HFF-Myc (cell line): Measurements from ENCODE around the gene NSD2.

Experiments used
- DNase-seq: peaks from one replicate; pipeline ENCODE4 v3.0.0-alpha.2; 2011; ENCODE audit warnings: low read depth; ENCODE audit errors: extremely low read depth
- H3K4me3 ChIP-seq: replicated peaks from 2 replicates; pipeline ENCODE4 v1.5.1; 2011; ENCODE audit warnings: low read depth, mild to moderate bottlenecking, control low read depth, low read length
- TF ChIP-seq, protein P1 (sequence below): IDR thresholded peaks from 2 replicates; pipeline ENCODE4 v1.5.1; 2012; ENCODE audit warnings: mild to moderate bottlenecking, low read depth, low read length, control low read depth; ENCODE audit errors: missing control alignments

The NSD2 gene

DNA sequence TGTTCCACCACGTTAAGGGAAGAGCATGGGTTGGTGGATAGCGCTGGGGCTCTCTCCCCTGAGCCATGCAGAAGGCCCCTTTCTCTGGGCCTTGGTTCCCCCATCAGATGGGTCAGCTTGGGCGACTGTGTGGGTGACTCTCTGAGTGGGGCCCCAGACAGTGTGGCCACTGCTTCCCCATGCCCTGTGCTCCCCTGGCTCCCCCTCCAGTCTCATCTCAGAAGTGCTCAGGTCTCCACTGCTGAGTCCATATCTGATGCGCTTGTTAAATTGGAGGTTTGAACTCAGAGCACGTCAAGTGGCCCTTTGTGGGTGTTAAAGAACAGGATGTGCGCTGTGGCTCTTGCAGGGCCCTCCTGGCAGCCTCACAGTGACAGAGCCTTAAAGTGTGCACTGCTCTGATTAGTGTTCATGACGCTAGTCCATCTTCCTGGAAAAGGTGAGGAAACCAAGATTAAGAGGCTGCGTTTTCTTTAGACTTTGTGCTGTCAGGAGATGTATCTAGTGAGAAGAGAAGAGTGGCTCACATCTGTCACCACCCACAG is 77.8 kb downstream of the NSD2 start:
- no peak for DNase-seq
- TF ChIP-seq, protein P1, sequence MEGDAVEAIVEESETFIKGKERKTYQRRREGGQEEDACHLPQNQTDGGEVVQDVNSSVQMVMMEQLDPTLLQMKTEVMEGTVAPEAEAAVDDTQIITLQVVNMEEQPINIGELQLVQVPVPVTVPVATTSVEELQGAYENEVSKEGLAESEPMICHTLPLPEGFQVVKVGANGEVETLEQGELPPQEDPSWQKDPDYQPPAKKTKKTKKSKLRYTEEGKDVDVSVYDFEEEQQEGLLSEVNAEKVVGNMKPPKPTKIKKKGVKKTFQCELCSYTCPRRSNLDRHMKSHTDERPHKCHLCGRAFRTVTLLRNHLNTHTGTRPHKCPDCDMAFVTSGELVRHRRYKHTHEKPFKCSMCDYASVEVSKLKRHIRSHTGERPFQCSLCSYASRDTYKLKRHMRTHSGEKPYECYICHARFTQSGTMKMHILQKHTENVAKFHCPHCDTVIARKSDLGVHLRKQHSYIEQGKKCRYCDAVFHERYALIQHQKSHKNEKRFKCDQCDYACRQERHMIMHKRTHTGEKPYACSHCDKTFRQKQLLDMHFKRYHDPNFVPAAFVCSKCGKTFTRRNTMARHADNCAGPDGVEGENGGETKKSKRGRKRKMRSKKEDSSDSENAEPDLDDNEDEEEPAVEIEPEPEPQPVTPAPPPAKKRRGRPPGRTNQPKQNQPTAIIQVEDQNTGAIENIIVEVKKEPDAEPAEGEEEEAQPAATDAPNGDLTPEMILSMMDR: no peak
- no peak overlapping the region for H3K4me3 ChIP-seq

DNA sequence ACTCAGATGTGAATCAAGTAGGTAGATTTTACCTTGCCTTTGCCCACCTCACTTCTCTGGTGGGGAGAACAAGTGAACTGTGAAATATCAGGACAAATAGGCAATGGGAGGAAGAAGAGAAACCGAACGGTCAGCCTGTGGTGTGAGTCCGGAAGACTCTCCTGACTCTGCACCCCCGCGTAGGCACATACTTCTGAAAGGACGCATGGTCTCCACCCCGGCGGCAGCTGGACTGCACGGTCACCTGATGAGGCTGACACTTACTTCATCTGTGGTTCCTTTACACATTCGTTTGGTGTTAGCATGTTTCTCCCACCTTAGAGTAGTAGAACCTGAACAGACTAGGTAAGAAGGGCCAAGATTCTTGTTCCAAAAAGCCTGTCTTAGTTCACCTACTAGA is 79.2 kb downstream of the NSD2 start:
- DNase-seq: no peak
- H3K4me3 ChIP-seq: no peak overlapping the region

DNA sequence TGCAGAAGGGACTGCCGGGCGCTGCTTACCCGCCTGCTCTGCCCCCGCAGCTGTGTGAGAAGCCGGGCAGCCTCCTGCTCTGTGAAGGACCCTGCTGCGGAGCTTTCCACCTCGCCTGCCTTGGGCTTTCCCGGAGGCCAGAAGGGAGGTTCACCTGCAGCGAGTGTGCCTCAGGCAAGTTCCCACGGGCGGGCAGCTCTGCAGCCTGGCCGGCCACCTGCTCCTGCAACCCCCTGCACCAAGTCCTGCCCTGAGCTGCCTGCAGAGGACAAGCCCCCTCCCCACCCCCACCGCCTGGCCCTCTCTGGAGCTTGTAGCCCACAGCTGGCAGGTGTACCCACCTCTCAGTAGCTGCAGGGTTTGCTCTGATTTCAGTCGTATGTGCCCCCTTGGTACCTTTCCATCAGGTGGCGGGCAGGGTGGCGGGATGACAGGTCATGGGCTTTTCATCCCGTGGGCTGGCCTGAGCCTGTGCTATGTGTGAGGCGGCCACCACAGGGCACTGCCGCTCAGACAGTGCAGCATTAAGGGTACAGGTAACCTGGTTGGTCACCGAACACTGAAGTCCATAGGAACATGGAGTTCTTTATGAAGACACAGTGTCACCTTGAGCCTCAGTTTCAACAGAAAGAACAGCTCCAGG is 81.0 kb downstream of the NSD2 start:
- no peak overlapping the region for H3K4me3 ChIP-seq
- TF ChIP-seq, protein P1: no peak
- DNase-seq: no peak

More for the DNA sequence above, 79.2 kb downstream of the NSD2 start:
- TF ChIP-seq, protein P1: no peak

DNA sequence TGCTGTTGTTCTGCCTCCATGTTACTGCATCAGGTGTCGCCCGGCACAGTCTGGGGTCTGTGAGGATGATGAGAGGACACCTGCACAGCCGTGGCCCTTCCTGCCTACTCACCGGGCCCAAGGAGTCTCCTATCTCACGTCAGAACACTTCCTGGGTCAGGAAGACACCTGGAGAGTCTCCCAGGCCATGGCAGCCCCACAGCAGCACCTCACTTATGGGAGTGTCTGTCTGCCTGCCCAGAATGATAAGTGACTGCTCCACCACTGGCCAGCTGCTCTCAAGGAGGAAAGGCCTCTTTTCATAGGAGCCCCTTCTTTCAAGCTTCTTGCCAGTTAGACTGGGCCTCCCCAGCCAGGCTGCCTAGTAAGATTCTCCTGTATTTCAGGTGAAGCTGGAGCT is 81.5 kb downstream of the NSD2 start:
- H3K4me3 ChIP-seq: no peak overlapping the region
- no peak for DNase-seq
- TF ChIP-seq, protein P1: no peak

DNA sequence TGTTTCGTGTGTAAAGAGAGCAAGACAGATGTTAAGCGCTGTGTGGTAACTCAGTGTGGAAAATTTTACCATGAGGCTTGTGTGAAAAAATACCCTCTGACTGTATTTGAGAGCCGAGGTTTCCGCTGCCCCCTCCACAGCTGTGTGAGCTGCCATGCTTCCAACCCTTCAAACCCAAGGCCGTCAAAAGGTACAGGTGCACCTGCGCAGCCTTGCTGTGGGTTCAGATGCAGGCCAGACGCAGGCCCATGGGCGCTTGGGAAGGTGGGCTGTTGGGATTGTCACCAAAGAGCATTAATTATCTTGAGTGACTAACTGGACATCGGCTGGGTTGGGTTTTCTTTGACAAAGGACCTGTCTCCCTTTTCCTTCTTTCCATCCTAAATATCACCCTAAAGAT is 82.1 kb downstream of the NSD2 start:
- H3K4me3 ChIP-seq: no peak overlapping the region
- DNase-seq: no peak
- TF ChIP-seq, protein P1: no peak

DNA sequence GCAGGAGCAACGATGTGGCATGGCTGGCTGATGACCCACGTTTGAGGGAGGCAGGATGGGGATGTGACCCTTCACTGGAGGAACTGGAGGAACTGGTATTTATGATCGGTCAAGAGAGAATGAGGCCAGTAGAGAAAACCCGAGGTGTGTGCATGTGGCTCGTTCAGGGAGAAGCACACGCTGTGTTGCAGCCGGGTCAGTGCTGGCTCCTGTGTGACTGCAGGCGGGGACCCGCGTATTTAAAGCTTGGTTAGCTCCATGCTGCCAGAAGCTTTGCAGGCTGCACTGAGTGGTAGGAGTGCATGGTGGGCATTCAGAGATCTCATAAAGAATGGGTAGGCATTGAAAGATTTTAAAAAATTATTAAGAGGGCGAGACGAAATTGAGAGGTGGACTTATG is 85.4 kb downstream of the NSD2 start:
- no peak overlapping the region for H3K4me3 ChIP-seq
- TF ChIP-seq, protein P1: no peak
- no peak for DNase-seq
